NCI-H2227 (cell line): Measurements from ENCODE around the gene FNDC1.

Experiments
- DNase-seq: peaks from one replicate; lab custom pipeline; 2025; ENCODE audit not compliant: unreplicated experiment; lab: John Stamatoyannopoulos, UW

FNDC1 gene

DNA sequence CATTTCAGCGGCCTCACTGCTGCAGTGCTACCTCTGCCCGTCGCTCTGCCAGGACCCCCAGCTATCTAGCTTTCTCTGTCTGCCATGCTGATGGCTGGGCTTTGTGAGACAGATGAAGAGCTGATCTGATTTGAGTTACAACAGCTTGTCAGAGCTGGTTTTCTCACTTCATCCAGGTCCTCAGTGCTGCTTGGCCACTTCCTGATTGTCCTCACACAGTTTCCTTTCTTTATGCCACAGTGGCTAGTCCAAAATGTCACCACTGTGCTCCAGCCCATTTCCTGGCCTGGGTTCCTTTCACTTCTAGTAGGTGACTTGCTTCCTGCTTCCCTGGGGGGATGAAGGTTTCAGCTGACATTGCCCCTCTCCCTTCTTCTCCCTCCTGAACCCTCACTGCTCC lies 35.4 kb downstream of the FNDC1 start:
- DNase-seq = no peak

DNA sequence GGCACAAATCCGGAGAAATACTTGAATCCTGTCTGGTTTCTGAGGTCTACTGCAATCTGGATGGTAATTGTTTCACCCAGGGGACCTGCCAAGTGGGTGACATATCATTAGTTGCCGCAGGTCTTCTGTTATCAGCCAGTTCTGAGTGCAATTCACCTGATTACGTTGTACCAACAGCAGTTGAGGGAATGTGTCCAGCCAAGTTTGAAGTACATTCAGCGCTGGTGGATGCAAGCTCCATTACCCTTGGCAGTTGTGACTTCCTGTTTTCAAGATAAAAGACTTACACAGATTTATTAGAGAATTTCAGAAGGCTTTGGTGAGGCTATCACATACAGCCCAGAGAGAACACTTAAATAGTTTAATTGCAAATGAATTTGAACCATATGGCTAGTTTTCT lies 42.8 kb downstream of the FNDC1 start:
- DNase-seq = no peak

DNA sequence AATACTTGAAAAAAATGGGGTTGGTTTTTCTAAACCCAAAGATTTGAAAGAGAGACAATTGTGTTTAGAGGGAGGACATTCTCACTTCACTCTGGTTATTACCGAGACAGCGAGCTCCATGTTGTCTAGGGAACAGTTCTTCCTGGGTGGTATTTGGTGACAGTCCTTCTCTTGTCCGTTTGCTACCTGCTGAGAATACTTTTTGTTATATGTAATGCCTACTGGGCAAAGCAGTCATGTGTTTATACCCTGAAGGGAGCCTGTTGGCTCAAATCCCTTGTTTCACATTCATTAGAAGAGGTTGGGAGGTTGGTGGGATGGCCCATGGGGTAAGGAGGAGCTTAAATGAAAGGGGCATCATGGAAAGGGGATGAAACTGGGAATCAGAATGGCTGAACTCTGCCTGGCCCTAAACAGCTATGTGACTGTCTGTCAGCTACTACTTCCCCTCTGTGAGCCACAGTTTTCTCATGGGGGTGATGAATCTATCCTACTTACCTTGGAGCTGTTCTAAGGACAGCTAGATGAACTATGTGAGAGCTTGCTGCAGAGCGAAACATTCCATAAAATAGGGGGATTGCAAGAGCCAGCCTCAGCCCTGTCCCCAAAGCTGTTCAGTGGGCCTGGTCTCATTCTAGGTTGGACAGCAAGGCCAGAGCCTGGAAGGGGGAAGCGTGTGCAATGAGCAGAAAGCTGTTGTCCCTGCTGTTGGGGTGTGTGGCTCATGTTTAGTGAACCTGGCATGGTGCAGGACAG lies 43.5 kb downstream of the FNDC1 start:
- DNase-seq = no peak

DNA sequence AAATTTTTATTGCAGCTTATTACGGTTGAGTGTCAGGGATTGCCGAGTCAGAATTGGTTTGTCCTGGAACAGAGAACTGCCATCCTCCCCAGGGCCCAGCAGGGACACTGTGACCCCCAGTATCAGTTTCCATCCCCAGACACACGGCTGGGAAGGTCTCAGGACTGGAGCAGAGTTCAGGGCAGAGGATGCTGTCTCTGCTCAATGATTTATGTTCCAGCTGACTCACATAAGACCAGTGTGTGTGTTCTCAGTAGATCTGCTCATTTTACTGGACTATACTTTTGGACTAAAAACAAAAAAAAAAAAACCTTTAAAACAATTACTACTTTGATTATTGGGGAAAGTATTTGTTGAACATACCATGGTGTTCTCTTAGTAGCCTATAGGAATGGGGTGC lies 44.2 kb downstream of the FNDC1 start:
- no peak for DNase-seq

DNA sequence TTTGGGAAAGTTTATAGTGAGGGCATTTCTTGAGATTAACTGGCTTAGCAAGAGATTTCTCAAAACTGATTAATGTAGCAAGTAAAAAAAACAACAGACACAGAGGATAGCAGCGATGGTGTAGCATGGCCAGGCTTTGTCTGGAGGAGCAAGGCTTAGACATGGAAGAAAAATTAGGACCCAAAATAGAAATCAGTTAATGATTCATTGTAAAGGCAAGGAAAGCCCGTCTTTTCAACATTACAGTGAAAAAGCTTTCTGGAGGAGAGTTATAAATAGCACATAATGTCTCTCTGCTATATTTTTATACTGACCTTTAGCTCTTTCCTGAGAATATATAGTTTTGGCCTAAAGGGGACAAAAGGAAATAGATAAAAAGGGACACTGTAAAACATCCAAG lies 45.1 kb downstream of the FNDC1 start:
- DNase-seq = no peak

DNA sequence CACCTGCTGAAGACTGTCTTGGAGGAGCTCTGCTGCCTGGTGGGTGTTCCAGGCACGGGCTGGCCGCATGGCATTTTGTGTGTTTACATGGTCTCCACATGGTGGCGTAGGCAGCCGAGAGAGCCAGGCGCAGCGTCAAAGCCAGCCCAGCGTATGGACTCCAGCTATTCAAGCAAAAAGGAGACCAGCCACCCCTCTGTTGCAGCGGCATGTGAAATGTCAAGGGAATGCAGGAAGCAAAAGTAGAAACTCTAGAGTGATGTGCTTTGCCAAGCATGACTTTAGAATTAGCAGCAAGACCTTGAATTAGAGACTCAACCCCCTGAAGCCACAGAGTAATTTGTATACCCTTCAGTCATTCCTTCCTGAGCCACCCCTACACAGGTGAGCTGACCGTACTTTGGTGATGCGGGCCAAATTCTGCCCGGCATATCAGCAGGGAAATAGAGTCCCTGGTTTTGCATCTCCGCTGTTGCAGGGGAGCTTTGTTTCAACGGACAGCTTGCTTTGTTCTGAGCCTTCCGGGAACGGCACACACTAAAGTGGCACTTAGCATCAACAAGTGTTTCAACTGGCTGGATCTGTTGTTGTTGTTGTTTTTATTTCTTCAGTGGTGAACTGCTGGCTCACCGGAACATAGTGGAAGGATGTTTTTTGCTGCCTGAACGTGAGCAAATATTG lies 48.5 kb downstream of the FNDC1 start:
- peak; percentile 30 for DNase-seq

DNA sequence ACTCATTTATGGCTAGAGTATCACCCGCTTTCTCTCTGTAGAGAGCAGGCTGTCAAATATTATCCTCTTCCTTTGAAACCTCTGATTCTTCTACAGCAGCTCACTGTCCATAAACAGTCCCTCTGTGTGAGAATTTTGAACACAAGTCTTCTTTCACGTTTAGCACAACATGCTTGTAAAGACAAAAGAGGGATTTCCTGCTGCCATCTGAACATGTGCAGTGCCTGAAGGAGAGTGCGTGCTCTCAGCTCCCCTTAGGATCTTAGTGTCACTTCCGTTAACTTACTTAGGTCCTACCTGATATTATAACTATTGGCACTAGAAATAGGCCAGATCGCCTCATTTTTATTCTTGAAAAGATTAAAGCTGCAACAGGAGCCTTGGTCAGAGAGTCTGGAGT lies 50.9 kb downstream of the FNDC1 start:
- no peak for DNase-seq

DNA sequence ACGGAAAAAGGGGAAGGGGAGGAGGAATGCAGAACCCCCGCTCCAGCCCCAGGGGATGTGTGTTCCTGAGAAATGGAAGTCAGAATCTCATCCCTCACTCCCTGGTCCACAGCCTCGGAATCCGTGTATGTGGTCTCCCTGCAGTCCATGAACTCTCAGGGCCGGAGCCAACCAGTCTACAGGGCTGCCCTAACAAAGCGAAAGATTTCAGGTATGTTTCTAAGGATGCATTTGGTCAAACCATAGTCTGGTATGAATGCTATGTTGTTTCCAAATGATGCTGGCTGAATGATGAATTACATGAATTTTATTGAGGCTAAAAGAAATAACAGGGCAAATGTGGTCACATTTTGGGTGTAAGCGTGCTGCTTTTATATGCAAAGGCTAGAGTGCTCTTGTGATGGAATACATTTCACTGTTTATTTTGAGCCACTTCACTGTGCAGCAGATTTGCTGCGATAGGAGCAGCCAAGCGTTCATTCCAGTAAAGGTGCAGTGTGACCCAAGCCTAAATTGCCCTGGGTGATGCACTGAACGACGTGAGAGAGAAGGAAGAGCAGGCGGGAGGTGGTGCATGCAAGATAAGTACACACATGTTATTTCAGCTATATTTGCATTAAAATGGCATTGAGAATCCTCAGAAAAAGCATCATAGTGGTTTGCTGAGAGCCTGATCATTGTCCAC lies 52.4 kb downstream of the FNDC1 start:
- DNase-seq = no peak

DNA sequence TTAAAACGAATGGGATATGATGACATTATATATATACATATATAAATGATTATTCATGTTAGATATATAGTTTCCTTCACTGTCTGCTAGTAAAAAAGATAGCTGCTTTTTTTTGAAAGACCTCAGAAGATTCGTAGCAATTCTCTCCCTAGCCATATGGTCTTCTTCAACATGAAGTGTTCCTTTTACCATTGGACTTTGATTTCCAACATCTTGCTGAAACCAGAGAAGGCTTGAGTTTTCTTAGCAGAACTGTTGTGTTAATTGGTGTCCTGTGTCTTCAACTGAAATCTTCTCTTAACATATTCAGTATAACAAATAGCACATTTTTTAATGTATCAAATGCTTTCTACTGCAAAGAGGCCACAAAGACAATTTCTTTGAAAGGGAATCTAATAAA lies 55.3 kb downstream of the FNDC1 start:
- DNase-seq = no peak

DNA sequence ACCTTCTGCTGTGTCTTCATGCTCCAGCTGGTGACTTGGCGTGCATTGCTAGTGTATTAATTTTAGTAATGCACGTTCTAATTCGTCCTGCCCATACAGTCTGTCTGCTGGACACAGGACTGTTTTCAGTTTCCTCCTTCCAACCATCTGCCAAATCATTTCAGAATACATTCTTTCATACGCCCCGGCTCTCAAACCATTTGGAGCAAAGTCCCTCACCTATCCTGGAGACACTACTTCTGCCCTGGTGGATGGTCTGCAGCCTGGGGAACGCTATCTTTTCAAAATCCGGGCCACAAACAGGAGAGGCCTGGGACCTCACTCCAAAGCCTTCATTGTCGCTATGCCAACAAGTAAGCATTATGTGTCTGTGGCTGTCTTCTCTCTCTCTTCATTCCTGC lies 60.5 kb downstream of the FNDC1 start:
- no peak for DNase-seq

DNA sequence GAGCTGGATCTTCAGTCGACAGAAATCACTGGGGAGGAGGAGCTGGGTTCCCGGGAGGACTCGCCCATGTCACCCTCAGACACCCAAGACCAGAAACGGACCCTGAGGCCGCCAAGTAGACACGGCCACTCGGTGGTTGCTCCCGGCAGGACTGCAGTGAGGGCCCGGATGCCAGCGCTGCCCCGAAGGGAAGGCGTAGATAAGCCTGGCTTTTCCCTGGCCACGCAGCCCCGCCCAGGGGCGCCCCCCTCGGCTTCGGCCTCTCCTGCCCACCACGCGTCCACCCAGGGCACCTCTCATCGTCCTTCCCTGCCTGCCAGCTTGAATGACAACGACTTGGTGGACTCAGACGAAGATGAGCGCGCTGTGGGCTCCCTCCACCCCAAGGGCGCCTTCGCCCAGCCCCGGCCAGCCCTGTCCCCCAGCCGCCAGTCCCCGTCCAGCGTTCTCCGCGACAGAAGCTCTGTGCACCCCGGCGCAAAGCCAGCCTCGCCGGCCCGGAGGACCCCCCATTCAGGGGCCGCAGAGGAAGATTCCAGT lies 63.0 kb downstream of the FNDC1 start:
- no peak for DNase-seq

DNA sequence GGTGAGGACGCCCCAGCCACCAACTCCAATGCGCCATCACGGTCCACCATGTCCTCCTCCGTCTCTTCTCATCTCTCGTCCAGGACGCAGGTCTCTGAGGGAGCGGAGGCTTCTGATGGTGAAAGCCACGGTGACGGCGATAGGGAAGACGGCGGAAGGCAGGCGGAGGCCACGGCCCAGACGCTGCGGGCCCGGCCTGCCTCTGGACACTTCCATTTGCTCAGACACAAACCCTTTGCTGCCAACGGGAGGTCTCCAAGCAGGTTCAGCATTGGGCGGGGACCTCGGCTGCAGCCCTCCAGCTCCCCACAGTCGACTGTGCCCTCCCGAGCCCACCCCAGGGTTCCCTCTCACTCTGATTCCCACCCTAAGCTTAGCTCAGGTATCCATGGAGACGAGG lies 63.6 kb downstream of the FNDC1 start:
- DNase-seq = no peak

DNA sequence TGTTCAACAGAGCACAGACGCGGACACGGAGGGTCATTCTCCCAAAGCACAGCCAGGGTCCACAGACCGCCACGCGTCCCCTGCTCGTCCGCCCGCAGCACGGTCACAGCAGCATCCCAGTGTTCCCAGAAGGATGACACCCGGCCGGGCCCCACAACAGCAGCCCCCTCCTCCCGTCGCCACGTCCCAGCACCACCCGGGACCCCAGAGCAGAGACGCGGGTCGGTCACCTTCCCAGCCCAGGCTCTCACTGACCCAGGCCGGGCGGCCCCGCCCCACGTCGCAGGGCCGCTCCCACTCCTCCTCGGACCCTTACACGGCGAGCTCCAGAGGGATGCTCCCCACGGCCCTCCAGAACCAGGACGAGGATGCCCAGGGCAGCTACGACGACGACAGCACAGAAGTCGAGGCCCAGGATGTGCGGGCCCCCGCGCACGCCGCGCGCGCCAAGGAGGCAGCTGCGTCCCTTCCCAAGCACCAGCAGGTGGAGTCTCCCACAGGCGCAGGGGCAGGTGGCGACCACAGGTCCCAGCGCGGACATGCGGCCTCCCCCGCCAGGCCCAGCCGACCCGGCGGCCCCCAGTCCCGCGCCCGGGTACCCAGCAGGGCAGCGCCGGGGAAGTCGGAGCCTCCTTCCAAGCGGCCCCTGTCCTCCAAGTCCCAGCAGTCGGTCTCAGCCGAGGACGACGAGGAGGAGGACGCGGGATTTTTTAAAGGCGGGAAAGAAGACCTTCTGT lies 64.3 kb downstream of the FNDC1 start:
- no peak for DNase-seq

DNA sequence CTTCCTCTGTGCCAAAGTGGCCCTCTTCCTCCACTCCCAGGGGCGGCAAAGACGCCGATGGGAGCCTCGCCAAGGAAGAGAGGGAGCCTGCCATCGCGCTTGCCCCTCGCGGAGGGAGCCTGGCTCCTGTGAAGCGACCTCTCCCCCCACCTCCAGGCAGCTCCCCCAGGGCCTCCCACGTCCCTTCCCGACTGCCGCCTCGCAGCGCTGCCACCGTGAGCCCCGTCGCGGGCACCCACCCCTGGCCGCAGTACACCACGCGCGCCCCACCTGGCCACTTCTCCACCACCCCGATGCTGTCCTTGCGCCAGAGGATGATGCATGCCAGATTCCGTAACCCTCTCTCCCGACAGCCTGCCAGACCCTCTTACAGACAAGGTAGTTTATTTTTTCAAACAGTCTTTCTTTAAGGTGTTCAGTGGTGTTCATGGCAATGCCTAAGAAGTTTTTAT lies 64.9 kb downstream of the FNDC1 start:
- no peak for DNase-seq

DNA sequence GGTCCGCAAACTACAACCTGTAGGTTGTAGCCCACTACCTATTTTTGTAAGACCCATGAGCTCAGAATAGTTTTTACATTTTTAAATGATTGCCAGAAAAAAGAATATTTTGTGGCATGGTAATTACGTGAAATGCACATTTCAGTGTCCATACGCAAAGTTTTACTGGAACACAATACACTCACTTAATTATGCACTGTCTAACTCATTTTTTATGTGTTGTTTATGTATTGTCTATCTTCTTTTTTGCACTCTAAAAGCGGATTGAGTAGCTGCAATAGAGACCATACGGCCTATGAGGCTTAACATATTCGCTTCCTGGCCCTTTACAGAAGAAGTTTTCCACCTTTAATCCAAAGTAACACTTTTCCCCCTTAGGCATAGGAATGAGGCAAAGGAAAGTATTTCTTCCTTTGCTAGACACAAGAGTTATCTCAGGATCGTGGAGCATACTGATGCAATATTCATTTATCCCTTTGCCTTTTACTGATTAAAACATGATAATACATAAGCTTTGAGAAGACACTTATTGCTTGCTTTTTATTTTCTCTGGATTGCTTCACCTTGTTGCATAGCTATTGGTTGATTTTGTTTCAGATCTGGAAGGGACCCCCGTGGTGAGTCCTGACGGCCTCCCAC lies 69.8 kb downstream of the FNDC1 start:
- no peak for DNase-seq

DNA sequence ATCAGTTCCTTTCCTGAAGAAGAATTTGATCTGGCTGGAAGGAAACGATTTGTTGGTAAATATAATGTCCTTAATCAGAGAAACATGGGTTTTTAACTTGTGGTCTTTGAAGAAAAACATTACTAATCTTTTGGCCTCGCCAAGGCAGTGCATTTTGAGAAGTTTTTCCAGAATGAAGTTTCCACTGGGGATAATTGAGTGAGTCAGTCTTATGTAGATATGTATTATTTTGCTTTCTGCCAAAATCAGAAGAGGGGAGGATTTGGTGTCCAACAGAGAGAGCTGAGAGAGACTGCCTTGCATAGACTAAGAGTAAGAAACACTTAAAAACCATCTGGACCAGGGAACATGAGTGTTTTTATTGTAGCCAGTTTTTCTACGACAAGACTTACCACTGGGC lies 79.9 kb downstream of the FNDC1 start:
- no peak for DNase-seq

DNA sequence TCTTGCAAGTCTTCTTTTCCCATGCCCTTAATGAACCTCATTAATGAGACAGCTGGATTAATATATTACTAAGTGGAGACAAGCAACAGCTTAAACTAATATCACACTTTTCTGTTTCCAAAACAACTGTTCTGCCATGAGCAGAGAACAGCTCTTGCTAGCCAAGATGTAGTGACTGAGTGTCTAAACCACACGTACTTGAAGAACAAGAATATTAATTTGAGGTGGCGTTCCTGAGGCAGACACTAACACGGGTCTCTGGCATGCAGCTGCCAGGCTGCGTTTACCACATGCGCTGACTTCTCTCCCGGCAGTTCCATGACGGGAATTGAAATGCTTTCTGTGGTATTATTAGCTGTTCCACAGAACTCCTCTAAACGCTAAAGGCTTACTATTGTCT lies 80.6 kb downstream of the FNDC1 start:
- no peak for DNase-seq

DNA sequence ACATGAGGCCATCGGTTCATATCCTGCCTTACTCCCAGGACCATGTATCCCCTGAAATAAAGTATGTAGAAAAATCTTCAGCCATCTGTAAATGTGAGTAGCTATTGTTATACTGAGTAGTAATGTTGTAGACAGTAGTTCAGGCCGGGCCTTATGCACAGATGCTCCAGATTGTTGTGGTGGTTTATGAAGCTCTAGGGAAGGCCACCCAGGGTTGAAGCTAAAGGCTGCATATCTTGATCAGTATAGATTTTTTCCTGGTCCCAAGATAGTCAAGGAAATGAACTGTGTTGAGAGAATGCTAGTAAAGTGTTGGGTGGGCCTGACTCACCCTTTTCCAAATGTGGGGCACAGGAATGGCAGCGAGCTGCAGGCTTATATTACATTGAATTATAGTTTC lies 81.4 kb downstream of the FNDC1 start:
- no peak for DNase-seq

DNA sequence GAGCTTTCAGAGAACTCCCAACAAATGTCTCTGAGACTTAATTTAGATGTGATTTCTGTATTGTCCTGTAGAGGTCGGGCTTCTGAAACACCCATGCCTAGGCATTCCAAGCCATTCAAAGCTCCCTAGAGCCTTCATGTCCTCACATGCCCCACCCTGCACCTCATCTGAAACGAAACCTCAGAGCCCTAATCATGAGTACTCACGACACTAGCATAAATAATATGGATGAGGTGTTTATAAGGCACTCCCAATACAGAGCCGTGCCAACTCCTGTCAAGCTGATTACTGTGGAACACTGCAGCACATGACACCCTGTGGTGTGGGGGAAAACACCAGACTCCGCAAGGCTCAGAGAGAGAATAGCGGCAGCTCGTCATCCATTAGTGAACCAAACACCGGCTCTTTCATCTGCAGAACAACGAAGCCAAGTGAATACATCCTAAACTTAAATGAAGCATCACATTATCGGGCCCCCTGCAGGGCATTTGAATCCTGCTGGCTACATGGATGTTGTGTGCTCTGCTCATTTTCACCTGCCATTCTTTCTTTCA lies 83.8 kb downstream of the FNDC1 start:
- DNase-seq = peak; percentile 38

DNA sequence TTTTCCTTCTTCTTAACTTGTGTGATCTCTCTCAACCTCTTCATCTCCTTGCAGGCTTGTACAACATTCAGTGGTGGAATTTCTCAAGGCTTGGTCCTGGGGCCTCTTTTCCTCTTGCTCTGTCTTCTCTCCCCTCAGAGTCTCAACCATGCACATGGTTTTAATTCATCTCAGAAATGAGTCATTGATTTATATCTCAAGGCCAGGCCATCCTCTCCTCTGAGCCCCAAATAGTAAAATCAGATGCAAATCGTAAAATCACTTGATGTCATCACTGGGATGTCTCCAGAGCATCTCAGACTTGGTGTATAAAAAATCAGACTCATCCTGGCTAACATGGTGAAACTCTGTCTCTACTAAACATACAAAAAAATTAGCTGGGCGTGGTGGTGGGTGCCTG lies 85.0 kb downstream of the FNDC1 start:
- no peak for DNase-seq
